H9 (cell line): ENCODE results near the gene LDLRAP1. TPM values are rescaled to one million over a fixed set of nuclear protein-coding genes. Genes with fewer than 3 reads are reported as not detected.

Experiments
- DNase-seq: peaks from one replicate; pipeline ENCODE4 v3.0.0-alpha.2; 2017
- H2AFZ ChIP-seq: one replicate; pipeline ENCODE4 v1.6.1; 2013; ENCODE audit warnings: mild to moderate bottlenecking, low read length, control low read depth, moderate library complexity
- H2AK5ac ChIP-seq: 2 replicates; pipeline ENCODE4 v1.6.1; 2013; ENCODE audit warnings: low read length, control low read depth, mixed read lengths; ENCODE audit not compliant: insufficient read length
- H2BK120ac ChIP-seq: one replicate; pipeline ENCODE4 v1.6.1; 2013; ENCODE audit warnings: low read depth, mild to moderate bottlenecking, low read length, control low read depth, inconsistent platforms; ENCODE audit not compliant: poor library complexity, severe bottlenecking
- H2BK12ac ChIP-seq: 2 replicates; pipeline ENCODE4 v1.6.1; 2013; ENCODE audit warnings: low read length, control low read depth, mixed read lengths, low read depth; ENCODE audit not compliant: insufficient read length
- H2BK15ac ChIP-seq: 2 replicates; pipeline ENCODE4 v1.6.1; 2013; ENCODE audit warnings: low read depth, low read length, control low read depth
- H2BK20ac ChIP-seq: one replicate; pipeline ENCODE4 v1.6.1; 2013; ENCODE audit warnings: low read depth, mild to moderate bottlenecking, low read length, control low read depth, inconsistent platforms; ENCODE audit not compliant: poor library complexity, severe bottlenecking
- H2BK5ac ChIP-seq: 2 replicates; pipeline ENCODE4 v1.6.1; 2013; ENCODE audit warnings: low read length, control low read depth, mixed read lengths; ENCODE audit not compliant: insufficient read length
- H3K14ac ChIP-seq: 2 replicates; pipeline ENCODE4 v1.6.1; 2013; ENCODE audit warnings: low read length, control low read depth; ENCODE audit not compliant: insufficient read depth
- H3K18ac ChIP-seq: 2 replicates; pipeline ENCODE4 v1.6.1; 2013; ENCODE audit warnings: low read depth, mild to moderate bottlenecking, mixed read lengths, low read length, control low read depth; ENCODE audit not compliant: insufficient read length
- H3K23ac ChIP-seq: 2 replicates; pipeline ENCODE4 v1.6.1; 2013; ENCODE audit warnings: low read length, control low read depth, mixed read lengths, low read depth; ENCODE audit not compliant: insufficient read length
- H3K23me2 ChIP-seq: 2 replicates; pipeline ENCODE4 v1.6.1; 2013; ENCODE audit warnings: low read depth, mild to moderate bottlenecking, mixed read lengths, low read length, control low read depth; ENCODE audit not compliant: insufficient read length, poor library complexity, severe bottlenecking
- H3K27ac ChIP-seq: 2 replicates; pipeline ENCODE4 v1.5.1; 2013; ENCODE audit warnings: low read length, control low read depth, mixed read lengths, low read depth; ENCODE audit not compliant: insufficient read length
- H3K27me3 ChIP-seq: 2 replicates; pipeline ENCODE4 v1.6.1; 2013; ENCODE audit warnings: low read length, control low read depth, inconsistent platforms; ENCODE audit not compliant: insufficient read depth
- H3K4ac ChIP-seq: 2 replicates; pipeline ENCODE4 v1.6.1; 2013; ENCODE audit warnings: low read depth, mild to moderate bottlenecking, control low read depth, inconsistent platforms, low read length, moderate library complexity
- H3K4me1 ChIP-seq: 2 replicates; pipeline ENCODE4 v1.6.1; 2013; ENCODE audit warnings: low read length, control low read depth, inconsistent platforms; ENCODE audit not compliant: insufficient read depth
- H3K4me2 ChIP-seq: 2 replicates; pipeline ENCODE4 v1.6.1; 2013; ENCODE audit warnings: low read length, control low read depth, mixed read lengths; ENCODE audit not compliant: insufficient read length, insufficient read depth
- H3K56ac ChIP-seq: 2 replicates; pipeline ENCODE4 v1.6.1; 2013; ENCODE audit warnings: low read depth, mild to moderate bottlenecking, mixed read lengths, low read length, control low read depth; ENCODE audit not compliant: insufficient read length
- H3K79me1 ChIP-seq: 2 replicates; pipeline ENCODE4 v1.6.1; 2013; ENCODE audit warnings: low read depth, mild to moderate bottlenecking, moderate library complexity, low read length, control low read depth, inconsistent platforms; ENCODE audit not compliant: insufficient read depth, poor library complexity, severe bottlenecking
- H3K79me2 ChIP-seq: 2 replicates; pipeline ENCODE4 v1.6.1; 2013; ENCODE audit warnings: low read length, control low read depth, inconsistent platforms; ENCODE audit not compliant: insufficient read depth
- H3K9ac ChIP-seq: 2 replicates; pipeline ENCODE4 v1.6.1; 2013; ENCODE audit warnings: low read length, control low read depth, mixed read lengths; ENCODE audit not compliant: insufficient read length; ENCODE audit errors: extremely low read depth
- H3K9me3 ChIP-seq: one replicate; pipeline ENCODE4 v1.6.1; 2013; ENCODE audit warnings: low read depth, low read length, inconsistent platforms; ENCODE audit not compliant: control insufficient read depth
- H3T11ph ChIP-seq: one replicate; pipeline ENCODE4 v1.6.1; 2013; ENCODE audit warnings: mild to moderate bottlenecking, low read length, control low read depth, inconsistent platforms
- H4K20me1 ChIP-seq: one replicate; pipeline ENCODE4 v1.6.1; 2013; ENCODE audit not compliant: control insufficient read depth, insufficient read length, insufficient read depth
- H4K5ac ChIP-seq: 2 replicates; pipeline ENCODE4 v1.6.1; 2013; ENCODE audit warnings: low read depth, mild to moderate bottlenecking, mixed read lengths, low read length, control low read depth; ENCODE audit not compliant: insufficient read length
- H4K8ac ChIP-seq: replicated peaks from 2 replicates; pipeline ENCODE4 v1.6.1; 2013; ENCODE audit warnings: low read length, control low read depth, mixed read lengths, low read depth; ENCODE audit not compliant: insufficient read length
- H4K91ac ChIP-seq: 2 replicates; pipeline ENCODE4 v1.6.1; 2013; ENCODE audit warnings: low read depth, mild to moderate bottlenecking, moderate library complexity, mixed read lengths, low read length, control low read depth; ENCODE audit not compliant: insufficient read length
- H3K27ac Mint-ChIP-seq, 3 experiments: 2 replicates in 2 of 3; 3 replicates in 1 of 3; pipeline ENCODE4 v1.8.0; 2020 to 2021; ENCODE audit warnings: mixed read lengths in 3 of 3, mild to moderate bottlenecking in 1 of 3, moderate library complexity in 1 of 3
- H3K27me3 Mint-ChIP-seq: 2 replicates; pipeline ENCODE4 v1.8.0; 2021; ENCODE audit warnings: low read depth, mild to moderate bottlenecking, moderate library complexity, mixed read lengths
- H3K36me3 Mint-ChIP-seq, 3 experiments: 2 replicates in 2 of 3; 3 replicates in 1 of 3; pipeline ENCODE4 v1.8.0; 2020 to 2021; ENCODE audit warnings: low read depth in 3 of 3, mixed read lengths in 3 of 3; ENCODE audit not compliant: insufficient read depth in 1 of 3
- H3K4me1 Mint-ChIP-seq, 2 experiments: 2 replicates each; pipeline ENCODE4 v1.8.0; 2020; ENCODE audit warnings: mixed read lengths in 2 of 2
- H3K4me3 Mint-ChIP-seq, 2 experiments: 2 replicates in 1 of 2; 3 replicates in 1 of 2; pipeline ENCODE4 v1.8.0; 2020 to 2021; ENCODE audit warnings: mild to moderate bottlenecking in 2 of 2, mixed read lengths in 2 of 2, moderate library complexity in 1 of 2
- H3K9me3 Mint-ChIP-seq, 2 experiments: 2 replicates in 1 of 2; 3 replicates in 1 of 2; pipeline ENCODE4 v1.8.0; 2020; ENCODE audit warnings: mild to moderate bottlenecking in 2 of 2, mixed read lengths in 2 of 2, moderate library complexity in 1 of 2
- WGBS: extraction: QIAGEN DNeasy Blood & Tissue Kit; methylation state at CpG from one replicate; pipeline ENCODE4 v1.1.7; 2013; ENCODE audit warnings: missing lambda C conversion rate, low lambda C conversion rate, mixed read lengths; ENCODE audit not compliant: insufficient read length; ENCODE audit errors: extremely low coverage; 5-methylcytosine and 5-hydroxymethylcytosine counted together
- total RNA-seq: library from RNA; stranded (reverse); gene quantifications from 2 replicates; pipeline ENCODE4 v1.2.1, GENCODE V29; 2021
- TF ChIP-seq, protein P1 (sequence below): fragments of 200-600 bp; sonication (generic); conservative IDR thresholded peaks from 3 replicates; pipeline ENCODE4 v1.8.0; 2021; ENCODE audit warnings: antibody characterized with exemption, mild to moderate bottlenecking

The LDLRAP1 gene
- total RNA-seq, 1 experiment from 2014 or later: 15.7 TPM

GRCh38 chr1:25540750-25541342, 2.6 kb upstream of the LDLRAP1 start:
- Mint-ChIP-seq H3K4me1 (peaks cover 21 to 28% of the 10 kb centered on the region in 2 experiments), H3K27ac (peak overlapping the region in 1 of 3 experiments; percentile 50; a peak in 2 of 7 replicates), H3K9me3 (no peaks in the 10 kb centered on the region), H3K4me3 (no peak overlapping the region), H3K27me3 (peaks cover 13% of the 10 kb centered on the region), H3K36me3 (no peaks in the 10 kb centered on the region)
- Histone ChIP-seq H3K23me2 (peaks cover 6% of the 10 kb centered on the region), H2BK15ac (no peak overlapping the region), H3K27ac (no peak overlapping the region), H3K56ac (no peak overlapping the region), H3K18ac (no peak overlapping the region), H3K27me3 (no peaks in the 10 kb centered on the region; the same call in 1 of the 2 replicates), H3K23ac (no peak overlapping the region), H4K20me1 (no peaks in the 10 kb centered on the region), H4K8ac (no peak overlapping the region), H3K4ac (no peak overlapping the region), H3K79me1 (no peaks in the 10 kb centered on the region), H3K79me2 (no peaks in the 10 kb centered on the region), H4K91ac (no peak overlapping the region), H2BK12ac (no peak overlapping the region), H2BK120ac (no peak overlapping the region), H3T11ph (no peak overlapping the region), H3K9me3 (no peaks in the 10 kb centered on the region), H3K14ac (no peak overlapping the region), H2BK5ac (no peak overlapping the region), H4K5ac (no peak overlapping the region), H3K4me1 (peaks cover 3% of the 10 kb centered on the region; the same call in 1 of the 2 replicates), H2AK5ac (no peak overlapping the region), H2BK20ac (no peak overlapping the region), H3K9ac (no peak overlapping the region), H2AFZ (no peak overlapping the region), H3K4me2 (no peak overlapping the region)
- DNase-seq: no peak
- WGBS: no CpG with 5 or more reads among the region's 13 CpGs
- TF ChIP-seq, protein P1, sequence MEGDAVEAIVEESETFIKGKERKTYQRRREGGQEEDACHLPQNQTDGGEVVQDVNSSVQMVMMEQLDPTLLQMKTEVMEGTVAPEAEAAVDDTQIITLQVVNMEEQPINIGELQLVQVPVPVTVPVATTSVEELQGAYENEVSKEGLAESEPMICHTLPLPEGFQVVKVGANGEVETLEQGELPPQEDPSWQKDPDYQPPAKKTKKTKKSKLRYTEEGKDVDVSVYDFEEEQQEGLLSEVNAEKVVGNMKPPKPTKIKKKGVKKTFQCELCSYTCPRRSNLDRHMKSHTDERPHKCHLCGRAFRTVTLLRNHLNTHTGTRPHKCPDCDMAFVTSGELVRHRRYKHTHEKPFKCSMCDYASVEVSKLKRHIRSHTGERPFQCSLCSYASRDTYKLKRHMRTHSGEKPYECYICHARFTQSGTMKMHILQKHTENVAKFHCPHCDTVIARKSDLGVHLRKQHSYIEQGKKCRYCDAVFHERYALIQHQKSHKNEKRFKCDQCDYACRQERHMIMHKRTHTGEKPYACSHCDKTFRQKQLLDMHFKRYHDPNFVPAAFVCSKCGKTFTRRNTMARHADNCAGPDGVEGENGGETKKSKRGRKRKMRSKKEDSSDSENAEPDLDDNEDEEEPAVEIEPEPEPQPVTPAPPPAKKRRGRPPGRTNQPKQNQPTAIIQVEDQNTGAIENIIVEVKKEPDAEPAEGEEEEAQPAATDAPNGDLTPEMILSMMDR: no peak
